NCI-H446 treated with DMSO at 0.1 percent for 48 hours (cell line): Measurements from ENCODE around the gene DNAJB6.

ENCODE experiments used
- DNase-seq: peaks from one replicate; lab custom pipeline; 2025; lab: John Stamatoyannopoulos, UW

DNAJB6 gene

GRCh38 chr7:157397036-157397720 is 60.4 kb downstream of the DNAJB6 start:
- no peak for DNase-seq

DNA sequence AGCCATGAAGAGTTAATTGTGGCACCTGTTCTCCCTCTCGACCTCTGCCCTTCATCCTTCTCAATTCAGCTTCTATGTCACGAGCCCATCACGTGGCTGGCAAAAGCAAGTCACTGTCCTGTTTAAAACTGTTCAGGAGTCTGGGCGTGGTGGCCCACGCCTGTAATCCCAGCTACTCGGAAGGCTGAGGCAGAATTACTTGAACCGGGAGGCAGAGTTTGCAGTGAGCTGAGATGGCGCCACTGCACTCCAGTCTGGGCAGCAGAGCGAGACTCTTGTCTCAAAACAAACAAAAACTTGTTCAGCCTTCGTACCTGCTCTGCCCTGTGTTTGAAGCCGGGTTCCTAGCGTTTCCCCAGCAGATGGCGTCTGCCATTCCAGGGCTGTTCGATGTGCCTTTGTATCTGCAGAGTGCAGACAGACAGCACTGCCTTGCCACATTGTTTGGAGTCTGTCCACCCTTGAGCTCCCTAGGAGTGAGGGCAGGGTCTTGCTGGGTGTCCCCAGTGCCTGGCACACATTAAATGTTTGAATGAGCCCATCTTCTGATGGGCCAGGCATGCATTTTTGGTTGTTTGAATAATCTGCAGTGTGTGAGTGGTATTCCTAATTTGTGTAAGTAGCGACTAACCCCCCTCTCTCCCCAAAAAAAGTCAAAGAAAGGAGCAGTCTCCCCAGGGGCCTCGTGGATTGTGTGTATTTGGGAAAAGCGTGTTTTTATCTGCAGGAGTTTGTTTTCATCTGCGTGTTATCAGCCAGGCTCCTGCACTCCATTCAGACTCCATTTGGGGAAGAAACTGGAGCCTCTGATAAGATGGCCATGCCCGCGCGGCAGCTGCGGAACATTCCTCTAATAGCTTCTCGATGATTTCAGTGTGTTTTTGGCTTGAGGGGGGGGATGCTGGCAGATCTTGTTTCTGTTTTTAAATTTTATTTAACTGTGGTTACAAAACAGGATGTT is 61.2 kb downstream of the DNAJB6 start:
- no peak for DNase-seq

GRCh38 chr7:157399086-157399687 is 62.4 kb downstream of the DNAJB6 start:
- DNase-seq, result no peak

DNA sequence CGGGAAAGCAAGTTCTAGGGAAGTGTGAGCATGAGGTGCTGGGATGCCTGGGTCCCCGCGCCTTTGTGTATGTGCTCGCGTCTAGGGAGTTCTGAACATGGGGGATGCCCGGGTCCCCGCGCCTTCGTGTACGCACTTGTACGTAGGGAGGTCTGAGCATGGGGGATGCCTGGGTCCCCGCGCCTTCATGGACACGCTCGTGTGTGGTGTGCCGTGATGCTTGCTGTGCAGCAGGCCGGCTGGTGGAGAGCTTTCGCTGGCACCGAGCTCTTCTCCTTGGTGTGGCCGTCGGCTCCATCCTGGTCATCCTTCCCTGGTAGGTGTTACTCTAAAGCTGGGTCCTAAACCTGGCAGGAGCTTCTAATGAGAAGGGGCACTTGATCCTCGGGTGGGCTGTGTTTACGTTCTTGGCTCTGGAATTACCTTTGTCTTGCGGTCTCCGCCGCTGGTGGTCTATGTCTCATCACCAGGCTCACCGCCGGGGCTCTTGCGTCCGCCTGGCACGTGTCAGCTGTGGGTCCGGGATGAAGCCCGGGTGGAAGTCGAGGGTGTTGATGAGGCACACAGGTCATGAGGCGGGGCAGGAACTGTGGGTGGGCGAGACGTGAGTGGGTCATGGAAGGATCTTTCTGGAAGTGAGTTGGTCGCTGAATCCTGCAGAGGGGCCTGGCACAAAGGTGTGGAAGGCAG is 63.5 kb downstream of the DNAJB6 start:
- DNase-seq, result no peak

GRCh38 chr7:157401567-157402387 is 65.0 kb downstream of the DNAJB6 start:
- DNase-seq, result no peak

DNA sequence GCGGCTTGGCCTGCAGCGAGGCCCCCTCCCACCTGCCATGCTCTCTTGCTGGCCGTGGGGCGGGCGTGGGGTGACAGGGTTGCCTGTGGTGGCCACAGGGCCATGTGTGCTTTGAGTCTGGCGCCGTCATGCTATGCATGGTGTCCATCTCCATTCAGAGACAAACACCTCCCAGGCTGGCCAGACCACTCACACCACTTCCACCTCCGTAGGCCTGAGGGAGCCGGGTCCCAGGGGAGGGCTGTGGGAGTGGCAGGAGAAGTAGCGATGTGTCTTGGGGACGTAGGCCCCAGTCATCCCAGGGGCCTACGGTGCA is 65.5 kb downstream of the DNAJB6 start:
- DNase-seq, result no peak

- no peak for DNase-seq
Observed at GRCh38 chr7:157402911-157403534, 66.2 kb downstream of the DNAJB6 start.

DNA sequence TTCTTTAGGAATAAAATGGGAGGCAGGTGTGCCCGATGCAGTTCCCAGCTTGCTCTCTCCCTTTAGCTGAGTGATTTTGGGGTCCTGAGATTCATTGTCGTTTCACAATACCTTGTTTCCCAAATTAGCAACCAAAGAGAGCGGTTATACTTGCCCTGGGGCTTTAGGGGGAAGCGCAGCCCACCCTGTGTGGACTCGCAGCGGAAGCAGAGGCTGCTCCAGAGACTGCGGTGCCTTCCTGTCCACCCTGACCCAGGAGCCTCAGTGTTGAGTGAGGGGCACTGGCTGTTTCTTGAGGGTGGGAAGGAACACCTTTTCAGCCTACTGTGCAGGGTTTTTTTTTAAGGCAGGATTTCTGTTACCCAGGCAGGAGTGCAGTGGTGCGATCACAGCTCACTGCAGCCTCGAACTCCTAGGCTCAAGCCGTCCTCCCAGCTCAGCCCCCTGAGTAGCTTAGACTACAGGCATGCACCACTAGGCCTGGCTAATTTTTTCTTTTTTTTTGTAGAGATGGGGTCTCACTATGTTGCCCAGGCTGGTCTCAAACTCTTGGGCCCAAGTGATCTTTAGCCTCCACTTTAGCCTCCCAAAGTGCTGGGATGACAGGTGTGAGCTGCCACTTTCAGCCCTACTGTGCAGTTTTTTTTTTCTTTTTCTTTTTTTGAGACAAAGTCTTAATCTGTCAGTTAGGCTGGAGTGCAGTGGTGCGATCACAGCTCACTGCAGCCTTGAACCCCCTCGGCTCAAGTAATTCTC is 67.0 kb downstream of the DNAJB6 start:
- DNase-seq, result no peak

GRCh38 chr7:157404845-157405481 is 68.2 kb downstream of the DNAJB6 start:
- DNase-seq, result no peak

- DNase-seq, result no peak
Observed at GRCh38 chr7:157405501-157405900, 68.7 kb downstream of the DNAJB6 start.

DNA sequence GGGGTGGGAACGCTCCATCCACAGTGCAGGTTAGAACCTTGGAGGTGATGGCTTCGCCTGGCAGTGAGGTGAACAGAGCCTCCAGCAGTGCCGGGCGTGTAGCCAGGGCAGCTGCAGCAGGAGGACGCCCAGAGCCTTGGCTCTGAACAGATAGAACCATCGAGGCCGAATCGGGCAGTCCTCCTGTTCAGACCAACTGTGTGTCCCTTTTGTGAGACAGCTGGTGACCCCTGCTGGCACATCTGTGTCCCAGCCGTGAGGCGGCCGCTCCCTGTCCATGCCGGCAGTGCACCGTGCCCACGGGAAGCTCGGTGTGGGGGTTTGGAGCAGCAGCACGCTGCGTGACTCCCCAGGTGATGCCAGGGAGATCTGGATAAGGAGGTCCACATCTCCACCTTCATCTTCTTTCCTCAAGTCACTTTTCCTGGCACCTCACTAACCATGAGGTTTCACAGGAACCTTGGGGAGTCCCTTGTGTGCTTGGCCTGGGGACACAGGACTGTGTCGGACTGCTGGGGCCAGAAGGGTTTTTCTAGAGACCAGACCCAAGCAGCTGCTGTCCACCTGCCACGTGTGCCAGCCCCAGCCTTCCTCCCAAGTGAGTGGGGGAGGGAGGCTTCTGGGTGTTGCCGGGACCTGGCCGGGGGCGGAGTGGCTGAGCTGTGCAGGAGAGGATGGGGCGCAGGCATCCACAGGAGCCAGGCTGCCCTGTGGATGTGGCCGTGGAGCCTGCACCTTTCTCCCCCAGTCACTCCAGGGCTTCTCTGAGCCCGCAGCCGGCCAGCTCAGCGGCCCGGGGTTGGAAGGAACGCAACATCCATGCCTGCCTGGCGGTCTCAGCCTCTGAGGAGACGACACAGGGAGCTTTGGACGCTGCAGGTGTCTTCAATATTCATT is 69.4 kb downstream of the DNAJB6 start:
- DNase-seq, result no peak

DNA sequence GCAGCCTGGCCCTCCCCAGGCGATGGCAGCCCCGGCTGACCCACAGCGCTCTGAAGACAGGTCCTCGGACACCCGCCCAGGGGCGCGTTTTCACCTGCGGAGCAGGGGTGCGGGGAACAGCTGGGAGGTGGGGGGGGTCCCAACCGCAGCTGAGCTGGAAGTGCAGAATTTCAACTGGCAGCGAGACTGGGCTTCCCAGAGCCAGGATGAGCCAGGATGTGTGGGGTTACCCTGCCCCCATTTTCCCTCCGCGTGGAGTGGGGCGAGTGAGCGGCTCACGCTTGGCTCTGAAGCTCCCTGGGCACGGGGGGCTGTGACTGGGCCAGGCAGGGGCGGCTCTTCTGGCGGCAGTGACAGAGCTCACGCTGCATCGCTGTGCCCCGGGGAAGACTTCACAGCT is 70.2 kb downstream of the DNAJB6 start:
- no peak for DNase-seq

DNA sequence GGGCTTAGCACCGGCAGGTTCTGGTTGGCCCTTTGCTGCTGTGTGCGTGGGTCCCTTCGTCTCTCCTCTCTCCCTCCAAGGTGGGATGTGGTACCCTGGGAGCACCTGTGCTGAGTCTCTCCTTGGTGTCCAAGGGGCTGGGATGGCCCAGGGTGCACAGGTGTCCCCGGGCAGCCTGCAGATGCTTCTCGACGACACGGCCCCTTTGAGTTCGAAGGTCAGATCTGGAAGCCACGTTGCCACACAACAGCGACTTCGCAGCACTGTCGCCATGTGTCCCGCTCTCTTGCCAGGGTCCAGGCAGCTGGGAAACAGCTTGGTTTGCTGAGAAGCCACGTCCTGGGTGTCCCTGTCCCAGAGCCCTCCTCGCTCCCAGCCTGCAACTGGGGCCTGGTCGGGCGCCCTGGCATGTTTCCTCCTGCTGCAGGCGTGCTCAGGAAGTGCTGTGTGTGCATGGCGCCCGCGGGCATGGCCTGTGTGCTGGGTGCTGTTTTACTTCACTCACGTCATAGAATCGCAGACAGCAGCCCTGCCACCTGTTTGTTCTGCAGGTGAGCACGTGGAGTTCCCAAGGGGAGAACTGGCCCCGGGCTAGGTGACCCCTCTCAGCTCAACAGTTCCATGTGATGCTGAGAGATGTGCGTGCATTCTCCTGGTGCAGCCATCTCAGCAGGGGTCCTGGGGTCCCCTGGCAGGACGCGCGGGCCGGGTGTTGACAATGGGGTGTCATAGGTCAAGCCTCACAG is 70.9 kb downstream of the DNAJB6 start:
- no peak for DNase-seq

DNA sequence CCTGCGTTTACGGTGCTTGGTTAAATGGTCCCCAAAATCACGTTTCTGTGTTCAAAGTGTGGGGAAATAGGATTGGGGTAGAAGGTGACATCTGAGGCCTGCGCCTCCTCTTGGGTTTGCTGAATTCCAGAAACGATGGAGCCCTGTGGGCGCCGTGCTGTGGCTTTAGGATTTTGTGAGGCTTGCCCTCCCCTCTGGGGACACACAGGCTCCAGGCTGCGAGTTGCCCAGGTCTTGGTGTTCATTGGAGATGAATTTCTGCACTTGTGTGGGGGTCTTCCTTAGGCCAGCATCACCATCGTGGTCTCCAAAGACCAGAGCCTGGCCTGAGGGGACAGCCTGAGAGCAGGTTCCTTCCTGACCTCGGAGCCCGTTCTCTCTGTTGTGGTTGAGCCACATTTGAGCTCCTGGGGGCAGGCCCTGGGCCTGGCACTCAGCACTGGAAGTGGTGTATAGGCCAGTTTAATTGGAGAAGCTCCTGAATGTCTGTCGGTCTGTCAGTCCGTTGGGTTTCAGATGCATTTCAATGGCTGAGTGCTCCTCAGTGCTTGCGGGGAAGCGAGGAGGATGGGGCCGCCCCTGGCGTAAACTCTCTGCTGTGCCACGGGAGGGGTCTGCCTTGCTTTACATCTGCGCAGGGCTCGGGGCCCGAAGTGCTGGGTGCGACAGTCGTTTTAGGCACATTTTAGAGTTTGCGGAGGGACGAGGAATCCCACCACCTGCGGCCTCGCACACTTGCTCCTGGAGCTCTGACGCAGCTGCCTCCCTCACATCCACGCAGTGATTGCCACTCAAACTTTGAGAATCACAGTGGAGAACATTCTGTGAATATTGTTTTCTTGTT is 71.7 kb downstream of the DNAJB6 start:
- no peak for DNase-seq

- DNase-seq, result no peak
Observed at GRCh38 chr7:157409149-157409752, 72.4 kb downstream of the DNAJB6 start.
